ENCODE results near the gene CYP2W1.

The CYP2W1 gene

GRCh38 chr7:966291-967069, 16.5 kb upstream of the CYP2W1 start:
- no peak for DNase-seq (ENCODE audit: low read depth in 2 of 2)

DNA sequence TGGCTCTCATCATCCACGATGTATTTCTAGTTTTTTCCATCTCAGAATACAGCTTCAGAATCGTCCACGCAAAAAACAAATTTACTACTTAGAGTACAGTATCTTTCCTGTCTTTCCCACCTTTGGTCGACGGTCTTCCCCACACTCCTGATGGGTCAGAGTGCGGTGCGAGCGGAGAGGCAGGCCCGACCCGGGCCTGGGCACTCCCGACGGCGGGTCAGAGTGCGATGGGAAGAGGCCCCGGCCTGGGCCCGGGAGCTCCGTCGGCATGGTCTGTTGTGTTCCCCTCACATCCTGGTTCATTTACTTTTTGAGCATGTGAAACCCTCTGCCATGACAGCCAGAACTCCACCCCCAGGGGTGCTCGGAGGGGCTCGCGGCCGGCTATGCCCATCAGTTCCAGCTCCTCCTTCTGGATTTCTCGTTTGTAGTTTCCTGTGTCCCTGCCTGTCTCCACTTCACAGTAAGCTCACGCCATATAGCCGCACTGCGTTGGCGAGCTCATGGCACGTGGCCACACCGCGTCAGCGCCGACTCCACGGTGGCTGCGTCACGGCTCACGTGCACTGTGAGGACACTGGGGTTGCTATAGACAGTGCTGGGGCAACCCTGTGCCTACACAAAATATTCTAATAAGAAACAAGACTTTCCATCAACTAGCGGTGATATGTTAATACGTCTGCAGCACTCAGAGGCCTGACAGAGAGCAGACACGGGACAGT, 15.5 kb upstream of the CYP2W1 start:
- no peak for DNase-seq (ENCODE audit: low read depth in 2 of 2)

DNA sequence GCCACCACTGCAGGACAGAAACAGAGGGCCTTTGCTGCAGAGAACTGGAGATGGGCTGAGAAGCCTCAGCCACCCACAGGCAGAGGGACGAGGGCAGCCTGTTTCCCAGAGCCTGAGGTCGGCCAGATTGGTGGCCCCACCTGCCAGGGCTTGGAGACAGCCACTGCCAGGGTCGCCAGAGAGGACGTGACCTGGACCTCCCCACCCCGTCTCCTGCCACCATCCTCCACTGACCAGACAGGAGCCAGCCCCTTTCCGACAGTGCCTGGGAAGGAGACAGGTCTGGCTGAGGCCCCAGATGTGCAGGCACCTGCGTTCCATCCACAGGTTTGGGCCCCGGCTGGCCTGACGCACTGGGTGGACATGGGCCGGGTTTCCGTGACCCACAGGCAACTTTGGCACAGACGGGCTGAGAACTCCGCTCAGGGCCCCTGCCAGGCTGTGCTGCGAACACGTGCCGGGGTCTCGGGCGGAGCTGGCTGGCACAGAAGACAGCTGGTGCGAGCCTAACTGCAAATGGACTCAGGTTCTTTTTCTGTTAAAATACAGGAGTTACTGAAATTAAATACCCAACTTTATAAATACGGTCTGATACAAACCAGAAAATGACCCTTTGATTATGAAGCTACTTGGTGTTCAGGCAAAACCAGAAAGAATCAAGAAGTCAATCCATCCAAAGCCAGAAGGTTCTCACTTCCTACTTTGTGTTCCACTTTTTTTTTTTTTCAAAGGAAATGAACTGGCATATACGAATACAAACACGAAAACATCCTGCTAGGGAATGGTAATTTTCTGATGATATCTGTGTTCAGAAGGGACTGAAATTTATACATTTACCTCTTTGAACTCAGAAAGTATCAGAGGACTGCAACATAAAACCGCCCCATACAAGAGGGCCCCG, 14.5 kb upstream of the CYP2W1 start:
- no peak for DNase-seq (ENCODE audit: low read depth in 2 of 2)

DNA sequence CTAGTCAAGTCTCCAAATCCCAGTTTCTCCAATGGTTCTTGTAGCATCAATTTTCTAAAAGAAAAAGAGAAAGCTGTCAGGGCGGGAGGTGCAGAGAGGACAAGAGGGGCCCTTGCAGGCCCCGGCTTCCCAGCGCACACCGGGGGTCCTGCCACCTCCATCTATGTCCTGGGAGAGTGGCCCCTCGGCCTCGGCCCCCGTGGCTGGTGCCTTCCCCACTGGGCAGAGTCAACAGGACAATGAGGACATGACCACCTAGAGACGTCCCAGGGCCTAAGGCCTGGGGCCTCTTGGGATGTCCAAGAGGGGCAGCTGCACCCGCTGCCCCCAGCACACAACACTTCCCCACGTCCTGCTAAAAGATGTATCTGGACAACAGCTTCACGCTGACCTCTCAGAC, 13.6 kb upstream of the CYP2W1 start:
- DNase-seq (ENCODE audit: low read depth in 2 of 2), result no peak

- no peak for DNase-seq (ENCODE audit: low read depth in 2 of 2)
Observed at GRCh38 chr7:970744-971143, 12.2 kb upstream of the CYP2W1 start.

DNA sequence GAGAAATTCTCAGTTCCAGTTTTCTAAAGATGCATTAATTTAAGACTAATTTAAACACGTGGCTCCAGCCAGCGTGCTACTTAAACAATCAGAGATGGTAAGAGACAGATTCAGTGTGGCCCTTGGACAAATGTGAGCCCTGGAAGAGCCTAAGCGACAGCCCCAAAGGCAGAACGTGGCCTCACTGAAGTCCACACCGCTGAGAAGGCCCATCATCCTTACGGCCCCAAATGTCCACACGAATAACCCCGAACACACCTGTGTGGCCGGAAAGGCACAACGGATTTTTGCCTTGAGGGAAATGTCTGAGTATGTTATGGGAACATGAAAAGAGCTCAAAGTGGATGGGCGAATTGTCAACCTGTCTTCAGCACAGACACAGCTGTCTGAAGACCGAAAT, 10.9 kb upstream of the CYP2W1 start:
- no peak for DNase-seq (ENCODE audit: low read depth in 2 of 2)

GRCh38 chr7:972676-973309, 10.2 kb upstream of the CYP2W1 start:
- no peak for DNase-seq (ENCODE audit: low read depth in 2 of 2)

- DNase-seq (ENCODE audit: low read depth in 2 of 2), result no peak
Observed at GRCh38 chr7:973312-973711, 9.7 kb upstream of the CYP2W1 start.

GRCh38 chr7:974172-974571, 8.8 kb upstream of the CYP2W1 start:
- no peak for DNase-seq (ENCODE audit: low read depth in 2 of 2)

DNA sequence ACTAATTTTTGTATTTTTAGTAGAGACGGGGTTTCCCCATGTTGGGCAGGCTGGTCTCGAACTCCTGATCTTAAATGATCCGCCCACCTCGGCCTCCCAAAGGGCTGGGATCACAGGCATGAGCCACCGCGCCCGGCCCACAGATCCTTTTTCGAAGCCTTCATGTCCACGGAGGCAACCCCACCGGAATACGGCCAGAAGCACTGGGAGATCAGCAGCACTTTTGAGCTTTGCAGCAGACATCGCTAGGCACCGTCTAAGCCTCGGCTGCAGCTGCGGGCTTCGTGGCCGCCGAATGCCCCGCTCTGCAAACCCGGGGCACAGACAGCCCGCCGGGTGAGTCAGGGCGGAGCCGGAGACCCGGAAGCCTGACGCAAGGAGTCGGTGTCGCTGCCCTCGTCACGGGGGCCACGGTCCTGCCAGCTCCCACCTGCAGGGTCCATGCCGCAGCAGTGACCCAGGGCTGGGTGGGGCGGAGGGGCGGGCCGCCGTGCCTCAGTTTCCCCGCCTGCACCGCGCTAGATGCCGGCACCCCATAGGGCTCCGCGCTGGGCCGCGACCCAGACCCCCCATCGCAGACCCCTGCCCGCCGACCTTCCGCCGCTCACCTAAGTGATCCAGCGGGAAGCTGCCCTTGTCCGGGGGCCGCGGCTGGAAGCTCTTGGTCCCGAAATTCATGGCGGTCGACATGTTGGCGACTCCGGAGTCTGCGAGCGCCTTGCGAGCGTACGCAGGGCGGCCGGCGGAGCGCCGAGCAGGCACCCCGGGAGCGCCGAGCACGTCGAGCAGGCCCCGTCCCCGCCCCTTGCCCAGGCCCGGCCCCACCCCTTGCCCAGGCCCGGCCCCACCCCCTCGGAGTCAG, 7.9 kb upstream of the CYP2W1 start, which contains the start of gene COX19:
Gene COX19, minus strand, starts transcription at position 730 of the 862 bp plus-strand sequence. Its CDS starts 40 bp downstream, at position 690.
- DNase-seq (ENCODE audit: low read depth in 2 of 2), result peak; percentile 82 to 88

- no peak for DNase-seq (ENCODE audit: low read depth in 2 of 2)
Observed at GRCh38 chr7:975702-976473, 7.1 kb upstream of the CYP2W1 start.

DNA sequence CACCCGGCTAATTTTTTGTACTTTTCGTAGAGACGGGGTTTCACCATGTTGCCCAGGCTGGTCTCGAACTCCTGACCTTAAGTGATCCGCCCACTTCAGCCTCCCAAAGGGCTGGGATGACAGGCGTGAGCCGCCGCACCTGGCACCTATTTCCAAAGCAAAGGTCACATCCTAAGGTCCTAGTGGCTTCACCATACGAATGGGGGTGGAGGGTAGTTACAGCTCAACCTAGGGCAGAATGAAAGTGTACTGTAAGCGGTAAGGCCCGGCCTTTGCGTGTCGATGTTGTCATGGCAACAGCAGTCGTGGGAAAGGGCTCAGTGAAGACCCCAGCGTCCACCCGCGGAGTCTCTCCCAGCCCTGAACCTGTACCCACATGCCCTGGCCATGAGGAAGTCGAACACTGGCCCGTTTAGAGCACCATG, 6.1 kb upstream of the CYP2W1 start:
- DNase-seq (ENCODE audit: low read depth in 2 of 2), result no peak

GRCh38 chr7:977326-978048, 5.5 kb upstream of the CYP2W1 start:
- DNase-seq (ENCODE audit: low read depth in 2 of 2), result no peak

- DNase-seq (ENCODE audit: low read depth in 2 of 2), result no peak
Observed at GRCh38 chr7:978049-978346, 5.0 kb upstream of the CYP2W1 start.

DNA sequence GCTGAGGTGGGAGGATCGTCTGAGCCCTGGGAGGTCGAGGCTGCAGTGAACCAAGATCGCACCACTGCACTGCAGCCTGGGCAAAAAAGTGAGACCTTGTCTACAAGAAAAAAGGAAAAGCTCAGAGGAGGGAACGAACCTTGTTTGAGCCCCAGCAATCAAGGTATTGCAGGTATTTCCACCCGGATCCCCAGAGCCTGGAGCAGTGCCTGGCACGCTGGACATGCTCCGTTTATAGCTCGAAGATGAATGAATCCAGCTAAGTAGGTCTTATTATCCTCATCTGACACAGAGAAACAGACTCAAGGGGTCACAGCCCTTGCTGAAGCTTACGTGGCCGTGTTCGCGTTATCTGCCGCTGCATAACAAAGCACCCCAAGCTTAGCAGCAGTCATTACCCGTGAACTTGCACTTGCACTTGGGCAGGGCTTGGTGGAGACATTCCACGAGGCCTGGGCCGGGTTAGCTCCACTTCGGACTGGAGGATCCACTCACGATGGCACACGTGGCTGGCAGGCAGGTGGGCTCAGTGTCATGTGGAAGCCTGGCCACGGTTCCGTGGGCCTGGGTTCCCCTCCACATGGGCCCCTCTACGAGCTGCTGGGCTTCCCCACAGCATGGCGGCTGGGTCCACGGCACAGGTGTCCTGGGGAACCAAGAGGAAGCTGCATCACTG, 4.4 kb upstream of the CYP2W1 start:
- DNase-seq (ENCODE audit: low read depth in 2 of 2), result no peak

GRCh38 chr7:979151-979550, 3.8 kb upstream of the CYP2W1 start:
- no peak for DNase-seq (ENCODE audit: low read depth in 2 of 2)

DNA sequence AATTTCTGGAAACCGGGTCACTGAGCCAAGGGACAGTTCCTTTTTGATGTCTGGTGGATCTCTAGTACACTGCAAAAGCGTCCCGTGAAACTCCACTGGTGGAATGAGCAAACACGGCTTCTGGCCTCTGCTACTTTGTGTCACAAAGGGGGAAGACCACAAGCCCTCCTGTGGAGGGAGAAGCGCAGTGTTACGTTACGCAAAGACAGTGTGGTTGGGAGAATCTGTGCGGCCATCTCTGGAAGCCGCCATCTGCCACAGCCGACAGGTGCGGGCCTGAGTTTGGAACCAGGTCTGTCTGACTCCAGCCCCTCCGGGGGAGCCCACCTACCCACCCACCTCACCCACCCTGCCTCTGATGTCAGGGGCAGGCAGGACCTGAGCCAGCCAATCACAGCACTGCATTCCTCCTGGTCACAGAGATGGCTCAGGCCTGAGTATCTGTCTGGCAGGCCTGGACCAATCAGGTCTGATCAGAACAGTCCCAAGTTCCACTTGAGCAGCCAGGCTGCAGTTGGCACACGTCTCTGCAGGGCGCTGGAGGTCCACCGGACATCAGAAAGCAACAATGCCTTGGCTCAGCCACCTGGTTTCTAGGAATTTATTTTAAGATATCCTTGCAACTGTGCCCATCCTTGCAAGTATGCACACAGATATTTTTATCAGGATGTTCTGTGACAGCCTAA, 3.0 kb upstream of the CYP2W1 start:
- no peak for DNase-seq (ENCODE audit: low read depth in 2 of 2)

GRCh38 chr7:981793-982510, 1.0 kb upstream of the CYP2W1 start:
- DNase-seq (ENCODE audit: low read depth in 2 of 2), result no peak

All from stimulated activated CD8-positive, alpha-beta memory T cell treated with anti-CD3 and anti-CD28 coated beads, Interleukin-15, amount 100 ng/mL, for 48 hours (primary cell).